Glomerular visceral epithelial cell (primary cell): ENCODE data around the gene TBC1D20.
A peak's percentile ranks its signal among the peaks of the same experiment; 100 is the strongest.
"Not testable (repeated sequence)": the region's sequence is repeated elsewhere in the genome, so short reads cannot be mapped to it uniquely, and the experiment has no call there.

Source experiments
- DNase-seq: peaks from one replicate; pipeline ENCODE4 v3.0.0-alpha.2; 2016; ENCODE audit errors: extremely low spot score

The TBC1D20 gene

DNA sequence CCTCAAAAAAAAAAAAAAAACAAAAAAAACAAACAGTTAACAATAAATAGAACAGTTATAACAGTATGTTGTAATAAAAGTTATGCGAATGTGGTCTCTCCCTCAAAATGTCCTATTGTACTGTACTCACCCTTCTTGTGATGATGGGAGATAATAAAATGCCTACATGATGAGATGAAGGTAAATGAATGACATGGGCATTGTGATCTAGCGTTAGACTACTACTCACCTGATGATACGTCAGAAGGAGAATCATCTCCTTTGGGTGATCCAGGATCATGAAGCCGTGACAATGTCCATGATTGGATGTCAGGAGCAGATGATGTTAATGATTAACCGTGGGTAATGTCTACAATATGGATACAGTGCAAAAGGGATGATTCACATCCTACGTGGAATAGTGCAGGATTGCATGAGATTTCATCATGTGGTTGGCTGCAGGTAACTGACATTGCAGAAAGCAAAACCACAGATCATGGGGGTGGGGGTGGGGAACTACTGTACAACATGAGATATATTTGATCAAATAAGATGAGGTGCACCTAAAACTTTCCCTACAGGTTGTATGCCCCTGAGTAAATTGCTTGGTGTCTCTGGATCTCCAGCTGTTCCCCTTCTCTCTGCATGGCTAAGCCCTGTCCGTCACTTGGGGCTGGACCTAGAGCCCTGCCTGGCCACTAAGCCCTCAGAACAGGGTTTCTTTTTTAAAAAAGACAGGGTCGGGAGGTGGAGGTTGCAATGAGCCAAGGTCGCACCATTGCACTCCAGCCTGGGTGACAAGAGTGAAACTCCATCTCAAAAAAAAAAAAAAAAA lies 60.4 kb downstream of the TBC1D20 start:
- peak; percentile 98 for DNase-seq

DNA sequence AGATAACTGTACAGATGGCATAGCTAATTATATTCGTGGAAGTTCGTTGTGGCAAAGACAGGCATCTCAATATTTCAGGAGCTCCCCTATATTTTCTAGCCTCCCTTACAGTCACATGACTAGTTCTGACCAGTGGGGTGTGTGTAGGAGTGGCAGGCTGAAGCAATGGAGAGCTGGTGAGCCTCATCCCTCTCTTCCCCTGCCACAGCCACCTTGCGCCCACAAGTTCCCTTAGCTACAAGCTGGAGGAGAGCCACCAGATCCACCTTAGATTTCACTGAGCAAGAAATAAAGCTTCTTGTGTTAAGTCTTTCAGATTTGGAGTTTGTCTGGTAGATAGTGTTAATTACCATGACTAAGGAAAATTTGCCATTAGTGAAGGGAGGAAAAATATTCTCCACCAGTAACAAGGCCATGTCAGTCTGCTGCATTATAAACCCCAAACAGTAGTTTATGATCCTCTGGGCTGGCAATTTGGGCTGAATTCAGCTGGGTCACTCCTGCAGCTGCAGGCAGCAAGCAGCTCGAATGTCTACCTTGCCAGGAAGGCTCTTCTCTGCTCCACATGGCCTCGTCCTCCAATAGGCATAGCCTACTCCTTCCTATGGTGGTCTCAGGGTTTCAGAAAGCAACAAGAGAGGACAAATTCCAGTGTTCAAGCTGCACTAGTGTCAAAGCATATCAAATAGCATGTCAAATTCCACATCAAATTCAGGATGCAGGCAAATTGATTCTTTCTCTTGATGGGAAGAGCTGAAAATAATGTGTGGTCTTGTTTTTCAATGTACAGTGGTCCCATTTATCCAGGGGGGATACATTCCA lies 61.7 kb downstream of the TBC1D20 start:
- no peak for DNase-seq

DNA sequence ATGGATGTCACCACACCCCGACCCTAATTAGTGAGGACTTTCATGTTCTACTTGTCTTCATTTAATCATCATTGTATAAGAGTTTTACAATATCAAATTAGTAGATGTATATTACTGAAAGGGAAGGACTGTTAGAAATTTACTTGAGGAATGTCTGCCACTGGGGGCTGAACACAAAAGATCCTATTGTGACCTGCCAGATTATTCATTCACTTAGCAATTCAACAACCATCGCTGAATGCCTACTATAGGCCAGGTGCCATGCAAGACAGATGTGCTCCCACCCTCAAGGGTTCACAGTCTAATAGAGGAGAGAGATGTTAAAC lies 62.2 kb downstream of the TBC1D20 start:
- DNase-seq, result no peak

DNA sequence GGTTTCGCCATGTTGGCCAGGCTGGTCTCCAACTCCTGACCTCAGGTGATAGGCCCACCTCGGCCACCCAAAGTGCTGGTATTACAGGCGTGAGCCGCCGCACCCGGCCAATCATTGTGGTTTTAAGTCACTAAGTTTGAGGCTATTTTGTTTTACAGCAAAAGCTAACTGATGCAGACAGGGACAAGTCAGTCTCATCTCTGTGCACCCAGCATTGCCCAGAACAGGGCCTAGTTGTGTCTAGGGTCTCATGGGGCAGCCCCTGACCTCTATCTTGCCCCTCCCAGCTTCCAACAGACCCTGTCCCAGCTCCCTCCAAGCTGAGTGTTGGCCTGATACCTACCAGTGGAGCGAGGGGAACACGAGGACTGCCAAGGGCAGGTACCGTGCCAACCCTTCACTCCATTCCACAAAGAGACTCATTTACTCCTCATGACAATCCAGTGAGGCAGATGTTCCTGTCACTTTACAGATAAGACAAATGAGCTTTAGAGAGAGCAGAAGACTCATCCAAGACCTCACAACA lies 63.1 kb downstream of the TBC1D20 start:
- DNase-seq, result no peak

DNA sequence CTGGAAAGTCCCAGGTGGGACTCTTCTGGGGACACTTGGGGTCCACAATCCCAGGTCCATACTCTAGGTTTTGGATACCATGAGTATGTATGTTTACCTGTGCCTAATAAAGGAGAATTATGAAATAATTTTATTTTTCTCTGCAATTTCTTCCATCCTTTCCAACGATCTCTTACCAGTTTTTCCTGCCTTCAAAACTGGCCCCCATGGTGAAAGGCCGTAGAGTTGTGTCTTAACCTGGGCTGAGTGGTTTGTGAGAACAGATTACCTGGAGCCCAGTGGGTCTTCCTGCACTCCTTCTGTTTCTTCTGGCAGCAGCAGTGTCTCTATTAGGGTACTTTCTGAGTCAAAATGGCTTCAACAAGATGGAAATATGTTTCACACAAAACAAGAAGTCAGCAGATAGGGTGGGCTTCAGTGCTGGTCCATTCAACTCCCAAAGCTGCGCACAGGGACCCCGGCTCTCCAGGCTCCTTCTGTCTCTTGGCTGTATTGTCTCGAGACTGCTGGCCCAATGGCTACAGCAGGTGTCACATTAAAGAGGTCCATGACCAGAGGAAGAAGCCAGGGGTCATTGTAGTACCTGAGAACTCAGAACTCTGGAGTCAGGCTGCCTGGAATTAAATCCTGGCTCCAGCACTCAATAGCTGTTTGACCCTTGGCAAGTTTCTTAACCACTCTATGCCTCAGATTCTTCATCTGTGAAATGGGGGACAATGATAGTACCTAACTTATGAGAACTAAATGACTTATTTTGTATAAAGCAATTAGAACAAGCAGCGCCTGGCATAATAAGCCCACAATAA lies 64.7 kb downstream of the TBC1D20 start:
- no peak for DNase-seq

DNA sequence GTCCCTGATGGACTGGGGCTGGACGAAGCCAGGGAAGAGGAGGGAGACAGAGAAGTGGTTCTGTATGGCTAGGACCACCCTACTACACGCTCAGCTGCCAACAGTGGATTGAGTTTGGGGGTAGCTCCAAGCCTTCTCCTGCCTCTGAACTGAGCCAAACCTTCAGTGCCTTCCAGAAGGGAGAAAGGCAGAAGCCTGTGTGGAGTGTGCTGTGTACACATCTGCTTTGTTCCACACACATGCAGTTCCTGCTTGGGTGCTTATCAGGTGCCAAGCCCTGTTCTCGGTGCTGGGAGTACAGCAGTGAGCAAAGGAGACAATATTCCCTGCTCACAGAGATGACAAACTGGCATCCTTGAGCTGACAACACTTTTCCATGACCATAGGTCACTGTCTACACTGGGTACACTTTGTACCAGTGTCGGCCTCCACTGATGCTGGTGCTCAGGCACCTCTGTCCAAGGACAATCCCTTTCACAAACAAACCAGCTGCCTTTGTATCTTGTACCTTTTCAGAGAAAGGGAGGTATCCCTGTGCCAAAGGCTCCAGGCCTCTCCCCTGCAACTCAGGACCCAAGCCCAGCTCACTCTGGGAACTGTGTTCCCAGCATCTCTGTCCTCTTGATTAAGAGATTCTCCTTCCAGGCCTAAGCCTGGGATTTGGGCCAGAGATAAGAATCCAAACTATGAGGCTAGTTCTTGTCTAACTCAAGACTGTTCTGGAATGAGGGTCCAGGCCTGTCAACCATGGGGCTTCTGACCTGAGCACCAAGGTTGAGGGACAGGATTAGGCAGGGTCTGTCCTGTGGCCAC lies 65.5 kb downstream of the TBC1D20 start:
- no peak for DNase-seq

DNA sequence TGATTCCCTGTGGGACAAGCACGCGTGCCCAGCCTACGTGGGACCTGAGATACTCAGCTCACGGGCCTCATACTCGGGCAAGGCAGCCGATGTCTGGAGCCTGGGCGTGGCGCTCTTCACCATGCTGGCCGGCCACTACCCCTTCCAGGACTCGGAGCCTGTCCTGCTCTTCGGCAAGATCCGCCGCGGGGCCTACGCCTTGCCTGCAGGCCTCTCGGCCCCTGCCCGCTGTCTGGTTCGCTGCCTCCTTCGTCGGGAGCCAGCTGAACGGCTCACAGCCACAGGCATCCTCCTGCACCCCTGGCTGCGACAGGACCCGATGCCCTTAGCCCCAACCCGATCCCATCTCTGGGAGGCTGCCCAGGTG lies 66.1 kb downstream of the TBC1D20 start:
- no peak for DNase-seq

DNA sequence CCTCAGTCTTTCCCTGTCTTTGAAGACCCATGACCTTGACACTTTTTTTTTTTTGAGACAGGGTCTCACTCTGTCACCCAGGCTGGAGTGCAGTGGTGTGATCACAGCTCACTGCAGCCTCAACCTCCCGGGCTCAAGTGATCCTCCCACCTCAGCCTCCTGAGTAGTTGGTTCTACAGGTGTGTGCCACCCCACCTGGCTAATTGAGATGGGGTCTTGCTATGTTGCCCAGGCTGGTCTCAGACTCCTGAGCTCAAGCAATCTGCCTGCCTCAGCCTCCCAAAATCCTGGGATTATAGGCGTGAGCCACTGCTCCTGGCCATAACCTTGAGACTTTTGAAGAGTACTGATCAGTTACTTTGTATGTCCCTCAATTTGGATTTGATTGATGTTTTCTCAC lies 69.0 kb downstream of the TBC1D20 start:
- DNase-seq, result not testable (repeated sequence)

DNA sequence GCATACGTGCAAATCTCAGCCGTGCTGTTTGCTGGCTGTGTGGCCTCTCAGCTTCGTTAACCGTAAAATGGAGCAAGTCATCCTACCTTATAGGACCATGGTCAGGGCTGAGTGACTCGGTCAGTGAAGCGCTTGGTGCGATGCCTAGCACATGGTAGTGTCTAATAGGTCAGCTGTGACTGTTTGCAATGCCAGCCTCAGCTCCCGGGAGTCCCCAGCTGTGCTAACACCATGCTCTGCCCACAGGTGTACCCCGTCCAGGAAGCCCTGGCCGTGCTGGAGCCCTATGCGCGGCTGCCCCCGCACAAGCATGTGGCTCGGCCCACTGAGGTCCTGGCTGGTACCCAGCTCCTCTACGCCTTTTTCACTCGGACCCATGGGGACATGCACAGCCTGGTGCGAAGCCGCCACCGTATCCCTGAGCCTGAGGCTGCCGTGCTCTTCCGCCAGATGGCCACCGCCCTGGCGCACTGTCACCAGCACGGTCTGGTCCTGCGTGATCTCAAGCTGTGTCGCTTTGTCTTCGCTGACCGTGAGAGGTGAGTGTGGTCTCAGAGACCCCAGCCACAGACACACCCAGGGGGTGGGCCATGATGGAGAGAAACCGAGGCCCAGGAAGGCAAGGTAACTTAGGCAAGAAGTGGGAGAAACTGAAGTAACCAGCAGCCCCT lies 71.2 kb downstream of the TBC1D20 start:
- DNase-seq, result peak; percentile 63

DNA sequence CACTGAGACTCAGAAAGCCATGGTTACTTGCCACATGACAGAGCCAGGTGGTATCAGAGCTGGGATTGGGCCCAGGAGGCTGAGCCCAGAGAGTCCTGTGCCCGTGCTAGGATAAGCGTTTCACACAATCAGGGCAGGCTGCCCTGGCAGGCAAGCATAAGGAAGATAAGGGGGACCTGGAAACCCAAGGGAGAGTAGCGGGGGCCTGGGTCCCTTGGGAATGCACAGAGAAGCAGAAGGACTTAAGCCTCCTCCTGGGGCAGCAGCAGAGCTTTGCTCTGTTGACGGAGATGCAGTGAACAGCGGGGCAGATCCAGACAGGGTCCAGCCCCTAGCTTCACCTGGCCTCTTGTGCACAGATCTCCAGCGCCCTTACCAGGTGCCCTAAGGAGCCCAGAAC lies 73.1 kb downstream of the TBC1D20 start:
- DNase-seq, result no peak

DNA sequence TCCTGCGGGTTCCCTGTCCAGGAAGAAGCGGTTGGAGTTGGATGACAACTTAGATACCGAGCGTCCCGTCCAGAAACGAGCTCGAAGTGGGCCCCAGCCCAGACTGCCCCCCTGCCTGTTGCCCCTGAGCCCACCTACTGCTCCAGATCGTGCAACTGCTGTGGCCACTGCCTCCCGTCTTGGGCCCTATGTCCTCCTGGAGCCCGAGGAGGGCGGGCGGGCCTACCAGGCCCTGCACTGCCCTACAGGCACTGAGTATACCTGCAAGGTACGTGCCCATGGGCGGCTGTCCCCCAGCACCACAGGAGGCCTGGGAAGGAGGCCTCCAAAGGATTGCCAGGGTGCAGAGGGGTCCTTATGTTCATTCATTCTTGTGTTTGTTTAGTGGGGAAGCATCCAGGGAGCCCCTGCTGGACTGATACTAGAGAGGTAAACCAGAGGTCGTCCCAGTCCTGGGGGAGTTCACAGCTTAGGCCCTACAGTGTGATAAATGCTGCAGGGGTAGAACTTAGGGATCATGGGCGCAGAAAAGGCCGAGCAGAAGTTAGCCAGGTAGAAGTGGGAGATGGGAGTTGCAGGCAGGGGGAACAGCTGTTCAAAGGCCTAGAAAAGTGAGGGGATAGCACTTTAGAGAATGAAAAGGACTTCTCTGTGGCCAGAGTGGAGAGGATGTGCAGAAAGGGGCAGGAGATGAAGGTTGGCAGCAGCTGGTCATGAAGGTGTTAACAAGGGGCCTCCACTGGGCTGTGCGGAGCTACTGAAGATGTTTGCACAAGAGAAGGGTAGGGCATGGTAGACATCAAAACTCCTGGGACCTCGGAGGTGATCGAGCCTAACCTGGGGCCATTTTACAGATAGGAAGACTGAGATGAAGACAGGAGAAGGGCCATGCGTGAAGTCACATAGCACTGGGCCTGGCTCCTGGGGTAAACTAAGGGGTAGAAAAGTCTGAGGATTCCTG lies 74.0 kb downstream of the TBC1D20 start:
- no peak for DNase-seq

DNA sequence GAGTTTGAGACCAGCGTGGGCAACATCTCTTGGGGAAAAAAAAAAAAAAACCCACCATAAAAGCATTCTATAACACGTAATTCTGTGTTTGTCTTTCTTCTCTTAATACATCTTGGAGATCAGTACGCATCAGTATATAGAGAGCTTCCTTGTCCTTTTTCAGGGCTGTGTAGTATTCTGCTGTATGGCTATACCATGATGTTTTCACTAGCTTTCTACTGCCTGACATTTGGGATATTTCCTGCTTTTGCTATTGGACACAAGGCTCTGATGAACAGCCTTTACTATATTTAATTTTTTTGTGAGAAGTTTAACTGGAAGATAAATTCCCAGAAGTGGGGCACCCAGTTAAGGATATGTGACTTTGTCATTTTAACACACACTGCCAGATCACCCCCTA lies 74.8 kb downstream of the TBC1D20 start:
- DNase-seq, result no peak

DNA sequence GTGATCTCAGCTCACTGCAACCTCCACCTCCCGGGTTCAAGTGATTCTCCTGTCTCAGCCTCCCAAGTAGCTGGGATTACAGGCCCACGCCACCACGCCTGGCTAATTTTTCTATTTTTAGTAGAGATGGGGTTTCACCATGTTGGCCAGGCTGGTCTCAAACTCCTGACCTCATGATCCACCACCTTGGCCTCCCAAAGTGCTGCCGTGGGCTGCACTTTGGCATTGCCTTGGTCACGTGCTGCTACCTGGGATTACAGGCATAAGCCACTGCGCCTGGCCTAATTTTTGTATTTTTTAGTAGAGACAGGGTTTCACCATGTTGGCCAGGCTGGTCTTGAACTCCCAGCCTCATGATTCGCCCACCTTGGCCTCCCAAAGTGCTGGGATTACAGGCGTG lies 75.7 kb downstream of the TBC1D20 start:
- DNase-seq, result not testable (repeated sequence)
